Measurements from ENCODE around the gene IFITM5. TPM values are rescaled to one million over a fixed set of nuclear protein-coding genes. Genes with fewer than 3 reads are reported as not detected.

IFITM5 gene
- total and polyA plus RNA-seq, 2 donors (not counting 1 experiment from before 2014, with no cell fraction given) = not detected

GRCh38 chr11:297051-297585 is 2.2 kb downstream of the IFITM5 start:
- Histone ChIP-seq H3K4me2 (replicated peaks; ENCODE audit: low read depth, low read length, poor library complexity, severe bottlenecking) (no peak overlapping the region), H3K9ac (ENCODE audit: low read length) (no peak overlapping the region), H3K79me2 (ENCODE audit: control insufficient read depth, insufficient read depth, low read length) (no peaks in the 10 kb centered on the region), H3K27me3 (replicated peaks in 1 of 4; ENCODE audit: control extremely low read depth in 1 of 4, control insufficient read depth in 3 of 4, insufficient read depth in 4 of 4, low read length in 3 of 4) (peaks cover 0 to 15% (median 1%) of the 10 kb centered on the region in 4 experiments), H3K27ac (ENCODE audit: low read length in 2 of 2) (no peak overlapping the region), H3K4me3 (ENCODE audit: control extremely low read depth in 1 of 5, extremely low read depth in 1 of 5, insufficient read depth in 1 of 5, low read depth in 2 of 5, low read length in 4 of 5) (no peak overlapping the region), H3K36me3 (replicated peaks in 1 of 2; ENCODE audit: control extremely low read depth in 1 of 2, control insufficient read depth in 1 of 2, extremely low read depth in 1 of 2, insufficient read depth in 2 of 2, low read length in 1 of 2) (no peaks in the 10 kb centered on the region), H3K9me3 (ENCODE audit: control extremely low read depth in 1 of 3, control insufficient read depth in 2 of 3, insufficient read depth in 1 of 3, low read length in 2 of 3) (no peaks in the 10 kb centered on the region), H2AFZ (ENCODE audit: insufficient read depth, low read depth, low read length, poor library complexity, severe bottlenecking) (no peak overlapping the region), H4K20me1 (ENCODE audit: control insufficient read depth, insufficient read depth, low read length, poor library complexity, severe bottlenecking) (no peaks in the 10 kb centered on the region), H3K4me1 (ENCODE audit: control insufficient read depth in 2 of 2, insufficient read depth in 2 of 2, low read length in 2 of 2) (no peaks in the 10 kb centered on the region)
- intact Hi-C loops (cut with micrococcal nuclease) = no loop called here
- POLR2A ChIA-PET = interaction anchor here (1.2 kb wide), 1 partner anchor 9 kb away, joined by 3 read pairs; the partner anchor contains the start of gene PGGHG
- TF ChIP-seq EZH2 (IDR thresholded peaks at IDR 0.05; ENCODE audit: borderline replicate concordance, insufficient read depth, low read depth, low read length, poor library complexity, severe bottlenecking) (no peak), CTCF (IDR thresholded peaks at IDR 0.05) (no peak)
- 80% methylated on average over 9 of the region's 13 CpGs for WGBS (ENCODE audit: insufficient coverage)
- H3K27me3 Mint-ChIP-seq = peaks cover 7% of the 10 kb centered on the region
- ATAC-seq (ENCODE audit: low read depth) (no peak), DNase-seq (no peak)
- no peak overlapping the region for H3K4me3 Mint-ChIP-seq
- H3K27ac Mint-ChIP-seq = no peak overlapping the region
- CTCF ChIA-PET = no interaction called here
- H3K4me1 Mint-ChIP-seq = peaks cover 6% of the 10 kb centered on the region
- no peaks in the 10 kb centered on the region for H3K9me3 Mint-ChIP-seq (ENCODE audit: insufficient read depth)

- Mint-ChIP-seq H3K9me3 (ENCODE audit: insufficient read depth) (no peaks in the 10 kb centered on the region), H3K27ac (no peak overlapping the region), H3K4me3 (no peak overlapping the region), H3K27me3 (peaks cover 7% of the 10 kb centered on the region), H3K4me1 (peaks cover 6% of the 10 kb centered on the region)
- Histone ChIP-seq H3K4me1 (ENCODE audit: control insufficient read depth in 2 of 2, insufficient read depth in 2 of 2, low read length in 2 of 2) (no peaks in the 10 kb centered on the region), H2AFZ (ENCODE audit: insufficient read depth, low read depth, low read length, poor library complexity, severe bottlenecking) (no peak overlapping the region), H3K27ac (ENCODE audit: low read length in 2 of 2) (no peak overlapping the region), H3K9ac (ENCODE audit: low read length) (no peak overlapping the region), H3K4me3 (ENCODE audit: control extremely low read depth in 1 of 5, extremely low read depth in 1 of 5, insufficient read depth in 1 of 5, low read depth in 2 of 5, low read length in 4 of 5) (no peak overlapping the region), H3K36me3 (replicated peaks in 1 of 2; ENCODE audit: control extremely low read depth in 1 of 2, control insufficient read depth in 1 of 2, extremely low read depth in 1 of 2, insufficient read depth in 2 of 2, low read length in 1 of 2) (no peaks in the 10 kb centered on the region), H3K27me3 (replicated peaks in 1 of 4; ENCODE audit: control extremely low read depth in 1 of 4, control insufficient read depth in 3 of 4, insufficient read depth in 4 of 4, low read length in 3 of 4) (peaks cover 0 to 15% (median 1%) of the 10 kb centered on the region in 4 experiments), H3K79me2 (ENCODE audit: control insufficient read depth, insufficient read depth, low read length) (no peaks in the 10 kb centered on the region), H4K20me1 (ENCODE audit: control insufficient read depth, insufficient read depth, low read length, poor library complexity, severe bottlenecking) (no peaks in the 10 kb centered on the region), H3K4me2 (replicated peaks; ENCODE audit: low read depth, low read length, poor library complexity, severe bottlenecking) (no peak overlapping the region), H3K9me3 (ENCODE audit: control extremely low read depth in 1 of 3, control insufficient read depth in 2 of 3, insufficient read depth in 1 of 3, low read length in 2 of 3) (no peaks in the 10 kb centered on the region)
- ATAC-seq (ENCODE audit: low read depth) (no peak), DNase-seq (no peak)
- POLR2A ChIA-PET = no interaction called here
- 85% methylated on average over 33 of the region's 35 CpGs for WGBS (ENCODE audit: insufficient coverage)
- intact Hi-C loops (cut with micrococcal nuclease) = no loop called here
- TF ChIP-seq CTCF (IDR thresholded peaks at IDR 0.05) (no peak), EZH2 (IDR thresholded peaks at IDR 0.05; ENCODE audit: borderline replicate concordance, insufficient read depth, low read depth, low read length, poor library complexity, severe bottlenecking) (no peak)
- CTCF ChIA-PET = no interaction called here
Measured at GRCh38 chr11:296171-297050, 2.9 kb downstream of the IFITM5 start.
